Measurements from ENCODE around the gene TMEM154.

TMEM154 gene

GRCh38 chr4:152693871-152694270, 14.1 kb upstream of the TMEM154 start:
- DNase-seq, result no peak

- no peak for DNase-seq
Observed at GRCh38 chr4:152691761-152692160, 12.0 kb upstream of the TMEM154 start.

GRCh38 chr4:152690706-152691651, 11.2 kb upstream of the TMEM154 start:
- DNase-seq, result peak; percentile 29

- no peak for DNase-seq
Observed at GRCh38 chr4:152689615-152690501, 10.1 kb upstream of the TMEM154 start.

- DNase-seq, result no peak
Observed at GRCh38 chr4:152687974-152688599, 8.3 kb upstream of the TMEM154 start.

GRCh38 chr4:152686452-152687013, 6.7 kb upstream of the TMEM154 start:
- no peak for DNase-seq

GRCh38 chr4:152684587-152684986, 4.8 kb upstream of the TMEM154 start:
- no peak for DNase-seq

GRCh38 chr4:152684007-152684406, 4.2 kb upstream of the TMEM154 start:
- DNase-seq, result no peak

- DNase-seq, result no peak
Observed at GRCh38 chr4:152682143-152682941, 2.5 kb upstream of the TMEM154 start.

- DNase-seq, result peak; percentile 94
Observed at GRCh38 chr4:152680988-152681603, 1.3 kb upstream of the TMEM154 start.

- peak; percentile 4 for DNase-seq
Observed at GRCh38 chr4:152678841-152679240, 956 bp downstream of the TMEM154 start.

- peak; percentile 10 for DNase-seq
Observed at GRCh38 chr4:152677117-152677516, 2.7 kb downstream of the TMEM154 start.

GRCh38 chr4:152676052-152676854, 3.5 kb downstream of the TMEM154 start:
- no peak for DNase-seq

GRCh38 chr4:152674359-152674758, 5.4 kb downstream of the TMEM154 start:
- DNase-seq, result no peak

- DNase-seq, result no peak
Observed at GRCh38 chr4:152673489-152673888, 6.3 kb downstream of the TMEM154 start.

- no peak for DNase-seq
Observed at GRCh38 chr4:152672206-152673092, 7.3 kb downstream of the TMEM154 start.

- DNase-seq, result no peak
Observed at GRCh38 chr4:152668338-152668964, 11.3 kb downstream of the TMEM154 start.

- DNase-seq, result no peak
Observed at GRCh38 chr4:152667781-152668180, 12.0 kb downstream of the TMEM154 start.

GRCh38 chr4:152666946-152667345, 12.9 kb downstream of the TMEM154 start:
- DNase-seq, result no peak

Measured in EL (cell line).